Lower leg skin (tissue), 4 donors: ENCODE data around the gene CEP131. TPM values are rescaled to one million over a fixed set of nuclear protein-coding genes. Genes with fewer than 3 reads are reported as not detected.

ENCODE experiments used
- DNase-seq, 2 donors: peaks; one replicate each; pipeline ENCODE4 v3.0.0-alpha.2; 2019; ENCODE audit warnings: low spot score in 2 of 2
- H3K4me3 ChIP-seq: fragments of 200-600 bp; sonication (generic); 2 replicates; pipeline ENCODE4 v1.5.1; 2017; ENCODE audit warnings: mild to moderate bottlenecking, low read depth; ENCODE audit not compliant: poor library complexity, severe bottlenecking
- POLR2A ChIP-seq, 2 donors: fragments of 450-650 bp; IDR thresholded peaks; one replicate each; pipeline ENCODE4 v1.6.1; 2016 to 2017; ENCODE audit warnings: antibody characterized with exemption in 2 of 2, mild to moderate bottlenecking in 1 of 2, moderate library complexity in 1 of 2
- WGBS, 2 donors: methylation state at CpG; one replicate each; pipeline ENCODE4 v1.1.5; 2018; 5-methylcytosine and 5-hydroxymethylcytosine counted together
- intact Hi-C: fragments of 100-400 bp; cut with DNase I; formaldehyde crosslinking; loops from one replicate; pipeline ENCODE4 v1.15.0; 2023; ENCODE audit warnings: low total_unique reads
- total RNA-seq, 4 donors: library from RNA; depleted of rRNA; stranded (reverse); fragments of >200 nt; gene quantifications; one replicate each; pipeline ENCODE4 v1.1.0, GENCODE V29; 2016
- TF ChIP-seq, protein P1 (sequence below), 3 donors: fragments of 450-650 bp; IDR thresholded peaks; one replicate each; pipeline ENCODE4 v1.5.1; 2016; ENCODE audit warnings: antibody characterized with exemption in 3 of 3, mild to moderate bottlenecking in 3 of 3, moderate library complexity in 2 of 3

The CEP131 gene
- total RNA-seq, 4 donors from 2014 or later = 4.3 to 12.9 (median 8.4) TPM

DNA sequence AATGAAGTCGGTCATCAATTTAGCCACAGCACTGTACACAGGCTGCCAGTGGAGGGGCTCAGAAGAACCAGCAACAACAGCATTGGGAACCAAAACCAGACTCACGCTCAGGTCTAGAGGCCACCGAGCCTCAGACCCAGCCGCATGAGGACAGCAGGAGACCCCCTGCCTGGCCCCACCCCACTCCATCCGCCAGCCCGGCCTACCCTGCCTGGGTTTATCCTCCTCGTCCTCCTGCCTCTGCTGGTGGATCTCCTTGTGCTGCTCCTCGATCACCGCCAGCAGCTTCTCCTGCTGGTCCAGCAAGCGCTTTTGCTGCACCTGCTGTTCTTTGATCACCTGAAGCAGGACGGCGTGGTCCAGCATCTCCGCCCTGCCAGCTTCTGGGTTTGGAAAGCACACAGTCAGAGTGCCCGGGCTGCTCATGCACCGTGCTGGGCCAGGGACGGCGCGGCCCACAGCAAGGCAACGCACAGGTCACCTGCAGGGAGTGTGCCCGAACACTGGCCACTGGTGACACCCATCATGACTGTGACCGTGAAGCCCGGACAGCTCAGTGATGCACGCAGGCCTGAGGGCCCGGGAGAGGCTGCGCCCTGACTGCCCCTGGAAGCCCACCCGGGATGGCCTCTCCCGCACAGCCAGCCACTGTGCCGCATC, 24.0 kb upstream of the CEP131 start:
- DNase-seq = no peak
- TF ChIP-seq POLR2A (IDR thresholded peaks at IDR 0.05) = no peak
- TF ChIP-seq, protein P1, sequence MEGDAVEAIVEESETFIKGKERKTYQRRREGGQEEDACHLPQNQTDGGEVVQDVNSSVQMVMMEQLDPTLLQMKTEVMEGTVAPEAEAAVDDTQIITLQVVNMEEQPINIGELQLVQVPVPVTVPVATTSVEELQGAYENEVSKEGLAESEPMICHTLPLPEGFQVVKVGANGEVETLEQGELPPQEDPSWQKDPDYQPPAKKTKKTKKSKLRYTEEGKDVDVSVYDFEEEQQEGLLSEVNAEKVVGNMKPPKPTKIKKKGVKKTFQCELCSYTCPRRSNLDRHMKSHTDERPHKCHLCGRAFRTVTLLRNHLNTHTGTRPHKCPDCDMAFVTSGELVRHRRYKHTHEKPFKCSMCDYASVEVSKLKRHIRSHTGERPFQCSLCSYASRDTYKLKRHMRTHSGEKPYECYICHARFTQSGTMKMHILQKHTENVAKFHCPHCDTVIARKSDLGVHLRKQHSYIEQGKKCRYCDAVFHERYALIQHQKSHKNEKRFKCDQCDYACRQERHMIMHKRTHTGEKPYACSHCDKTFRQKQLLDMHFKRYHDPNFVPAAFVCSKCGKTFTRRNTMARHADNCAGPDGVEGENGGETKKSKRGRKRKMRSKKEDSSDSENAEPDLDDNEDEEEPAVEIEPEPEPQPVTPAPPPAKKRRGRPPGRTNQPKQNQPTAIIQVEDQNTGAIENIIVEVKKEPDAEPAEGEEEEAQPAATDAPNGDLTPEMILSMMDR (IDR thresholded peaks at IDR 0.05) = no peak
- H3K4me3 ChIP-seq = no peak overlapping the region
- WGBS, 2 donors = 91 to 92% methylated on average over 13 to 28 of the region's 28 CpGs
- intact Hi-C loops = no loop called here

DNA sequence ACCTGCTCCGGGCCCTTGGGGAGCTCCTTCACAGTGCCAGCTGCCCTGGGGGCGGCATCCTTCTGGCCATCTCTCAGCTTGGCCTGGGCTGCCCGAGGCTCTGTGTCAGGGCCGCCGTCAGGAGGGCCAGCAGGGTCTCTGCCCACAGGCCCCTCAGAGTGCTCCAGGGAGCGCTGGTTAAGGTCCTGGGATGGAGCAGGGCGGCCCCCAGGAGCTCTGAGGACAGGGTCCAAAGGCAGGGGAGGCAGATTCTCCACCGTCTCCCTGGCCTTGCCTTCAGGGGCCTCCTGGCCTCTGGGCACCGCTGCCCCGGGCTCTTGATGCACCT, 23.5 kb upstream of the CEP131 start:
- intact Hi-C loops = no loop called here
- TF ChIP-seq POLR2A (IDR thresholded peaks at IDR 0.05) = no peak
- TF ChIP-seq, protein P1 (IDR thresholded peaks at IDR 0.05) = no peak
- no peak overlapping the region for H3K4me3 ChIP-seq
- WGBS, 2 donors = 83 to 90% methylated on average over 10 of the region's 10 CpGs
- no peak for DNase-seq

DNA sequence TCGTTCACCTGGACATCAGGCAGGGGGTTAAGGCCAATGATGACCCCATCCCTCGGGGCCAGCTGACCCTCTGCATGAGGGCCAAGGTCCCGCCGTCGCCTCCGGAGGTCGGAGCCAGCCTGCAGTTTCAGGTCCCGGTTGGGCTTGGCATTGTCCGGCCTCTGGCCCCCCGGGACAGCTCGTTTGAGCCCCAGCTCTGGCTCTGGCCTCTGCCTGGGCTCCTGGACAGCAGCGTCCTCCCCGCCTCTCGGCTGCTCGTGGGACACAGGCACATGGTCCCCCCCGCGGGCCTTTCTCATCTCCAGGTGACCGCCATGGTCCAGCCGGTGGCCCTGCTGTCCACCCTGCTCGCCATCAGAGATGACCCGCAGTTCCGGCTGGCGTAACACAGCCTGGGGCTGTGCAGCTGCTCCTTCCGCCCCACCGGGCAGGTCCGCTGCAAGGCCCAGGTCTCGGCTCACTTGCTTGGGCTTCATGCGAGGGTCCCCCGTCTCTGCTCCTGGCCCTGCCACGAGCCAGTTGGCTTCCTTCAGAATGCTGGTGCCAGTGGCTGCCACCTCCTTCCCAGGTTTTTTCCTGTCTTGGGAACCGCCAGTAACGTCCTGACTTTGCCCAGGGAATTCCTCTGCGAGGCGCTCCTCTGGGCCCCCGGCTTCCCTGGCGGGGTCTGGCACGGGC, 23.0 kb upstream of the CEP131 start:
- H3K4me3 ChIP-seq = no peak overlapping the region
- TF ChIP-seq POLR2A (IDR thresholded peaks at IDR 0.05) = no peak
- TF ChIP-seq, protein P1 (IDR thresholded peaks at IDR 0.05) = no peak
- DNase-seq = no peak
- 78 to 86% methylated on average over 32 to 37 of the region's 37 CpGs for WGBS, 2 donors
- intact Hi-C loops = no loop called here

GRCh38 chr17:81245024-81245664, 22.4 kb upstream of the CEP131 start:
- H3K4me3 ChIP-seq = no peak overlapping the region
- 81 to 84% methylated on average over 22 to 24 of the region's 25 CpGs for WGBS, 2 donors
- DNase-seq = no peak
- intact Hi-C loops = no loop called here
- TF ChIP-seq, protein P1 (IDR thresholded peaks at IDR 0.05) = no peak
- TF ChIP-seq POLR2A (IDR thresholded peaks at IDR 0.05) = no peak

GRCh38 chr17:81244358-81245023, 21.7 kb upstream of the CEP131 start:
- DNase-seq = no peak
- TF ChIP-seq, protein P1 (IDR thresholded peaks at IDR 0.05) = no peak
- TF ChIP-seq POLR2A (IDR thresholded peaks at IDR 0.05) = no peak
- no peak overlapping the region for H3K4me3 ChIP-seq
- 76 to 77% methylated on average over 17 to 24 of the region's 24 CpGs for WGBS, 2 donors
- intact Hi-C loops = no loop called here
